Keratinocyte (primary cell): Measurements from ENCODE around the gene CTH. TPM values are rescaled to one million over a fixed set of nuclear protein-coding genes. Genes with fewer than 3 reads are reported as not detected.

ENCODE experiments used
- DNase-seq: peaks from one replicate; pipeline ENCODE4 v3.0.0-alpha.2; 2011; ENCODE audit warnings: low read depth, missing footprints, low spot score
- FAIRE-seq: peaks from 2 replicates; lab custom pipeline; 2011; peaks lifted over from hg19 to GRCh38; lab: Jason Lieb, UNC
- H2AFZ ChIP-seq: 2 replicates; pipeline ENCODE4 v1.6.0; 2012; ENCODE audit warnings: low read length, control low read depth, inconsistent platforms; ENCODE audit not compliant: control insufficient read depth
- H3K27ac ChIP-seq: 2 replicates; pipeline ENCODE4 v1.5.1; 2011; ENCODE audit warnings: low read length; ENCODE audit not compliant: control insufficient read depth, insufficient read depth
- H3K27me3 ChIP-seq: 3 replicates; pipeline ENCODE4 v1.6.0; 2011; ENCODE audit warnings: low read length; ENCODE audit not compliant: control insufficient read depth, insufficient read depth; ENCODE audit errors: extremely low read depth
- H3K36me3 ChIP-seq, 2 experiments: 2 replicates in 1 of 2; 3 replicates in 1 of 2; pipeline ENCODE4 v1.5.1; 2011; ENCODE audit warnings: low read length in 2 of 2, mild to moderate bottlenecking in 1 of 2; ENCODE audit not compliant: control insufficient read depth in 2 of 2, insufficient read depth in 2 of 2; ENCODE audit errors: extremely low read depth in 1 of 2
- H3K4me1 ChIP-seq: 3 replicates; pipeline ENCODE4 v1.5.1; 2011; ENCODE audit warnings: low read length; ENCODE audit not compliant: control insufficient read depth, insufficient read depth; ENCODE audit errors: extremely low read depth
- H3K4me2 ChIP-seq: 3 replicates; pipeline ENCODE4 v1.6.0; 2011; ENCODE audit warnings: low read depth, low read length; ENCODE audit not compliant: control insufficient read depth, insufficient read depth; ENCODE audit errors: extremely low read depth
- H3K4me3 ChIP-seq, 3 experiments: fragments of 200-600 bp in 1 of 3; sonication (generic) in 1 of 3; 2 replicates in 2 of 3; 3 replicates in 1 of 3; pipeline ENCODE4 v1.5.1; 2011 to 2016; ENCODE audit warnings: low read length in 3 of 3, mild to moderate bottlenecking in 3 of 3, control low read depth in 2 of 3, inconsistent platforms in 1 of 3, low read depth in 1 of 3, mixed read lengths in 1 of 3, mixed run types in 1 of 3, moderate library complexity in 1 of 3; ENCODE audit not compliant: control insufficient read depth in 2 of 3, insufficient read depth in 2 of 3; ENCODE audit errors: extremely low read depth in 1 of 3
- H3K79me2 ChIP-seq: 2 replicates; pipeline ENCODE4 v1.6.0; 2012; ENCODE audit warnings: low read length; ENCODE audit not compliant: control insufficient read depth, insufficient read depth
- H3K9ac ChIP-seq: 3 replicates; pipeline ENCODE4 v1.6.0; 2011; ENCODE audit warnings: low read length; ENCODE audit not compliant: control insufficient read depth, insufficient read depth; ENCODE audit errors: extremely low read depth
- H3K9me1 ChIP-seq: 3 replicates; pipeline ENCODE4 v1.6.0; 2011; ENCODE audit warnings: low read length; ENCODE audit not compliant: control insufficient read depth, insufficient read depth; ENCODE audit errors: extremely low read depth
- H3K9me3 ChIP-seq: 2 replicates; pipeline ENCODE4 v1.5.1; 2012; ENCODE audit warnings: low read depth, low read length; ENCODE audit not compliant: control insufficient read depth
- H4K20me1 ChIP-seq: 3 replicates; pipeline ENCODE4 v1.6.0; 2011; ENCODE audit warnings: low read length; ENCODE audit not compliant: control insufficient read depth, insufficient read depth; ENCODE audit errors: extremely low read depth
- CTCF ChIP-seq, 3 experiments: IDR thresholded peaks in 1 of 3; conservative IDR thresholded peaks in 1 of 3; optimal IDR thresholded peaks in 1 of 3; 2 replicates in 2 of 3; 3 replicates in 1 of 3; pipeline versions ENCODE3 to v1.5.1; 2011; ENCODE audit warnings: low read length in 3 of 3, mild to moderate bottlenecking in 3 of 3, moderate library complexity in 2 of 3, control low read depth in 1 of 3, inconsistent platforms in 1 of 3; ENCODE audit not compliant: insufficient read depth in 2 of 3; ENCODE audit errors: extremely low read depth in 1 of 3
- EZH2 ChIP-seq: IDR thresholded peaks from one replicate; pipeline ENCODE4 v1.6.1; 2012; ENCODE audit warnings: inconsistent platforms, mild to moderate bottlenecking, low read length, moderate library complexity
- dilution Hi-C: fragments of 300-500 bp; cut with MboI; formaldehyde crosslinking; loops from one replicate; pipeline ENCODE4 v1.7.0; 2020; ENCODE audit warnings: low sequenced_read_pairs; ENCODE audit not compliant: extremely low pct_ligation_motif_present
- polyA plus RNA-seq, 5 experiments: library from polyadenylated mRNA; depleted of rRNA in 3 of 5; stranded (reverse) in 3 of 5; stranded (forward) in 1 of 5; unstranded in 1 of 5; fragments of >200 nt; gene quantifications; 1 replicate in 1 of 5; 2 replicates in 3 of 5; 3 replicates in 1 of 5; pipeline versions ENCODE4 v1.2.1 to v1.2.3, GENCODE V29; 2011 to 2012; ENCODE audit warnings: missing spikeins in 2 of 5, low read depth in 1 of 5, low replicate concordance in 1 of 5

CTH gene
- polyA plus RNA-seq, 1 donor (not counting 4 experiments of a cell fraction or from before 2014, with no cell fraction given): 5.0 TPM

GRCh38 chr1:70409136-70409535 lies 1.9 kb upstream of the CTH start:
- dilution Hi-C loops: no loop called here
- Histone ChIP-seq H4K20me1 (no peaks in the 10 kb centered on the region), H3K4me1 (peaks cover 5% of the 10 kb centered on the region), H3K27me3 (no peaks in the 10 kb centered on the region), H3K27ac (no peak overlapping the region), H3K9me3 (no peaks in the 10 kb centered on the region), H2AFZ (no peak overlapping the region), H3K9ac (no peak overlapping the region), H3K4me3 (no peak overlapping the region), H3K36me3 (no peaks in the 10 kb centered on the region), H3K4me2 (no peak overlapping the region), H3K9me1 (no peaks in the 10 kb centered on the region), H3K79me2 (no peaks in the 10 kb centered on the region)
- no peak for TF ChIP-seq EZH2
- no peak for TF ChIP-seq CTCF (optimal IDR thresholded peaks at IDR 0.05 in 1 of 3, IDR thresholded peaks at IDR 0.05 in 1 of 3, conservative IDR thresholded peaks at IDR 0.05 in 1 of 3; ENCODE audit: extremely low read depth in 1 of 3, insufficient read depth in 2 of 3, low read length in 3 of 3)
- no peak for FAIRE-seq
- DNase-seq: no peak

GRCh38 chr1:70411360-70411844 lies 334 bp downstream of the CTH start:
- dilution Hi-C loops: no loop called here
- DNase-seq (no peak), FAIRE-seq (no peak)
- Histone ChIP-seq H3K79me2 (no peaks in the 10 kb centered on the region), H3K4me3 (peak overlapping the region; percentile 66 to 99 (median 99)), H3K27me3 (no peaks in the 10 kb centered on the region), H3K4me1 (peaks cover 5% of the 10 kb centered on the region), H3K9ac (peak overlapping the region; percentile 94), H4K20me1 (no peaks in the 10 kb centered on the region), H3K4me2 (peak overlapping the region; percentile 58), H3K27ac (peak overlapping the region; percentile 91), H2AFZ (peak overlapping the region; percentile 98), H3K9me3 (no peaks in the 10 kb centered on the region), H3K9me1 (no peaks in the 10 kb centered on the region), H3K36me3 (no peaks in the 10 kb centered on the region)
- no peak for TF ChIP-seq EZH2
- no peak for TF ChIP-seq CTCF (optimal IDR thresholded peaks at IDR 0.05 in 1 of 3, IDR thresholded peaks at IDR 0.05 in 1 of 3, conservative IDR thresholded peaks at IDR 0.05 in 1 of 3; ENCODE audit: extremely low read depth in 1 of 3, insufficient read depth in 2 of 3, low read length in 3 of 3)
